ENCODE measurements around the gene MTAP.
A peak's percentile ranks its signal among the peaks of the same experiment; 100 is the strongest.

The MTAP gene

DNA sequence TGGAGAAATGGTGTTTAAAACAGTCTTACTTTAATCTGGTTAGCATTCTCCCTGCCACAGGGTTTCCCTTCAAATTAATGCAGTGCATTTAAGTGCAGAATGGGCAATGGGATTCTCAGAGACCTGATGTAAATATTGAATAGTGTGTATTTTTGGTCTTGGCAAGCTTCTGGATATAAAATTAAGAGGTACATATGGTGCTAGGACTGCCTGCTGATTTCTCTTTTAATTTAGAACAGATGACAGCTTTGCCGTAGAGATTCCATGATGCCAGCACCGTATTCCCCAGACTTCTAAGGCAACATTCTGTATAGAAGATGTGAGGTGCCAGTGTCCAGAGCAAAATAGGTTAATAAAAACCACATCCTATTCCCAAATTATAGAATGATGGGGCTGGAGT, 1.9 kb downstream of the MTAP start:
- TF ChIP-seq YY1 (IDR thresholded peaks at IDR 0.05; ENCODE audit: insufficient read depth, insufficient read length) = no peak
- no peak for TF ChIP-seq ZNF274 (IDR thresholded peaks at IDR 0.05; ENCODE audit: low read depth, low read length)
- no peak for TF ChIP-seq SUZ12 (IDR thresholded peaks at IDR 0.05; ENCODE audit: extremely low read depth, insufficient read depth, insufficient read length)
- Histone ChIP-seq H3K36me3 (ENCODE audit: insufficient read depth, insufficient read length, low read length) (peaks cover 62% of the 10 kb centered on the region), H3K9me3 (ENCODE audit: insufficient read depth, low read length) (no peaks in the 10 kb centered on the region), H3K27me3 (ENCODE audit: insufficient read depth, insufficient read length) (peaks cover 7% of the 10 kb centered on the region), H3K4me1 (ENCODE audit: insufficient read depth, insufficient read length) (peaks cover 3% of the 10 kb centered on the region), H3K4me3 (ENCODE audit: insufficient read length, low read depth) (peak overlapping the region; percentile 86), H3K9ac (ENCODE audit: insufficient read length, low read depth) (no peak overlapping the region)
- no peak for DNase-seq (ENCODE audit: low read depth, low spot score)

DNA sequence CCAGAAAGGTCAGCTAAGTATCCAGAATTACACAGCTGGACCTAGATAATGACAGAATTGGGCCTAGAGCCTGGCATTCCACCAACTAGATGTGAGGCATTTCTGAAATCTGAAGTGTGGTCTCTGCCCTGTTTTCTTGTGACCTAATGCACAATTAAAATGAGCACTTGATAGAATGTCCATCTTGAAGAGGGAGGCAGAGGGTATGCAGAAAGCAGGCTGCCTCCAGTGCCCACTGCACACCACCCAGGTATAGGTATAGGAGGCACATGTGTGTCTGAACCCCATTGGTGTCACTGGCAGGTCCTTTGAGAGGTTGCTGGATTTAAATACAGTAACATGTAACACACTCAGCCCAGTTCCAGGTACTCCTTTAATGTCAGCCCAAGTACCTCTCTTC, 2.4 kb downstream of the MTAP start:
- no peak for DNase-seq (ENCODE audit: low read depth, low spot score)
- no peak for TF ChIP-seq SUZ12 (IDR thresholded peaks at IDR 0.05; ENCODE audit: extremely low read depth, insufficient read depth, insufficient read length)
- no peak for TF ChIP-seq ZNF274 (IDR thresholded peaks at IDR 0.05; ENCODE audit: low read depth, low read length)
- TF ChIP-seq YY1 (IDR thresholded peaks at IDR 0.05; ENCODE audit: insufficient read depth, insufficient read length) = no peak
- H3K36me3 ChIP-seq (ENCODE audit: insufficient read depth, insufficient read length, low read length) = peaks cover 67% of the 10 kb centered on the region
- no peaks in the 10 kb centered on the region for H3K9me3 ChIP-seq (ENCODE audit: insufficient read depth, low read length)
- H3K9ac ChIP-seq (ENCODE audit: insufficient read length, low read depth) = no peak overlapping the region
- peaks cover 3% of the 10 kb centered on the region for H3K4me1 ChIP-seq (ENCODE audit: insufficient read depth, insufficient read length)
- peaks cover 7% of the 10 kb centered on the region for H3K27me3 ChIP-seq (ENCODE audit: insufficient read depth, insufficient read length)
- no peak overlapping the region for H3K4me3 ChIP-seq (ENCODE audit: insufficient read length, low read depth)

DNA sequence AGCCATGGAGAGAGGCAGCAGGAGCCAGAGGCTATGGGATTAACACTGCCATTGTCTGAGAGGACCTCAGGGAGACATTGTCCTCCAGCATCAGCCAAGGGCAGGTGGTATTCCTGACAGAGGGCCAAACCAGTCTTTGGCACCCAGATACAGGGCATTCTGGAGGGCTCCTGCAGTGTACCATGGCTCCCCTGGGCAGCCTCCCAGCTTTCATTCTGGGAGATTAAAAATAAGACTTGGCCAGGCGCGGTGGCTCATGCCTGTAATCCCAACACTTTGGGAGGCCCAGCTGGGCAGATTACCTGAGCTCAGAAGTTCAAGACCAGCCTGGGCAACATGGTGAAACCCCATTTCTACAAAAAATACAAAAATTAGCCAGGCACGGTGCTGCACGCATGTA, 4.2 kb downstream of the MTAP start:
- H3K9ac ChIP-seq (ENCODE audit: insufficient read length, low read depth) = no peak overlapping the region
- H3K4me1 ChIP-seq (ENCODE audit: insufficient read depth, insufficient read length) = peaks cover 3% of the 10 kb centered on the region
- no peak for DNase-seq (ENCODE audit: low read depth, low spot score)
- H3K9me3 ChIP-seq (ENCODE audit: insufficient read depth, low read length) = no peaks in the 10 kb centered on the region
- H3K36me3 ChIP-seq (ENCODE audit: insufficient read depth, insufficient read length, low read length) = peaks cover 85% of the 10 kb centered on the region
- H3K4me3 ChIP-seq (ENCODE audit: insufficient read length, low read depth) = no peak overlapping the region
- H3K27me3 ChIP-seq (ENCODE audit: insufficient read depth, insufficient read length) = peaks cover under 1% of the 10 kb centered on the region
- TF ChIP-seq SUZ12 (IDR thresholded peaks at IDR 0.05; ENCODE audit: extremely low read depth, insufficient read depth, insufficient read length) (no peak), ZNF274 (IDR thresholded peaks at IDR 0.05; ENCODE audit: low read depth, low read length) (no peak), YY1 (IDR thresholded peaks at IDR 0.05; ENCODE audit: insufficient read depth, insufficient read length) (no peak)

DNA sequence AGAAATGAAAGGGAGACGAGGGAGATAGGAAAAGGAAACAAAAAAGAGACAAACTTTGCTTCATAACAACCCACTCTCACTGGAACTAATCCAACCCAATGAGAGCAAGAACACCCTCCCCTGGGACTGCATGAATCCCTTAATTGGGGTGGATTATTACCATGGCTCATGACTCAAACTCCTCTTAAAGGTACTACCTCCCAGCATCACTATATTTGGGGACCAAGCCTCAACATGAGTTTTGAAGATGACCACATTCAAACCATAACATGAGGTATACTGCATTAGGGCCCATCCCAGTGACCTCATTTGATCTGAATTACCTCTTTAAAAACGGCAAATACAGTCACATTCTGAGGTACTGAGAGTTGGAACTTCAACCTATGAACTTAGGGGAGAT, 8.0 kb downstream of the MTAP start:
- DNase-seq (ENCODE audit: low read depth, low spot score) = no peak
- no peak overlapping the region for H3K4me3 ChIP-seq (ENCODE audit: insufficient read length, low read depth)
- no peaks in the 10 kb centered on the region for H3K27me3 ChIP-seq (ENCODE audit: insufficient read depth, insufficient read length)
- no peaks in the 10 kb centered on the region for H3K9me3 ChIP-seq (ENCODE audit: insufficient read depth, low read length)
- peaks cover 87% of the 10 kb centered on the region for H3K36me3 ChIP-seq (ENCODE audit: insufficient read depth, insufficient read length, low read length)
- H3K9ac ChIP-seq (ENCODE audit: insufficient read length, low read depth) = no peak overlapping the region
- TF ChIP-seq YY1 (IDR thresholded peaks at IDR 0.05; ENCODE audit: insufficient read depth, insufficient read length) = no peak
- TF ChIP-seq SUZ12 (IDR thresholded peaks at IDR 0.05; ENCODE audit: extremely low read depth, insufficient read depth, insufficient read length) = no peak
- no peak for TF ChIP-seq ZNF274 (IDR thresholded peaks at IDR 0.05; ENCODE audit: low read depth, low read length)
- H3K4me1 ChIP-seq (ENCODE audit: insufficient read depth, insufficient read length) = peaks cover 2% of the 10 kb centered on the region

DNA sequence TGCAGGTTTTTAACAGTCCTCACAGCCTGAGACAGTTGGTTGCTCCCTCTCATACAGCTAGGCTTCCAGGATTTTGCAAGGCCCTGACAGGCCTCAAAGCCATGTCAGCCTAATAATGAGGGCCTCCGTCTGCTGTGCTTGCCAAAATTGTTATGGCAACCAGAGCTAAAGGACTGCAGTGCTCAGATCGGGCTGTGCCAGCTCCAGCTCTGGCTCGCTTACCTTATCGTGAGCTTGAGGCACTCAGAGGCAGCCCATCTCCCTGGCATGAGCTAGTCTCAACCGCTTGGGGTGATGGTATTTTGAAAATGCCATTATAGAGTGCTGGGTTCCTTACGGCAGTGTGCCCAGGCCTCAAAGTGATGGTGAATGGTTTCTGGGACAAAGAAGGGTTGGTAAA, 8.4 kb downstream of the MTAP start:
- Histone ChIP-seq H3K9me3 (ENCODE audit: insufficient read depth, low read length) (no peaks in the 10 kb centered on the region), H3K9ac (ENCODE audit: insufficient read length, low read depth) (no peak overlapping the region), H3K27me3 (ENCODE audit: insufficient read depth, insufficient read length) (no peaks in the 10 kb centered on the region), H3K4me3 (ENCODE audit: insufficient read length, low read depth) (no peak overlapping the region), H3K36me3 (ENCODE audit: insufficient read depth, insufficient read length, low read length) (peaks cover 87% of the 10 kb centered on the region), H3K4me1 (ENCODE audit: insufficient read depth, insufficient read length) (peaks cover 2% of the 10 kb centered on the region)
- DNase-seq (ENCODE audit: low read depth, low spot score) = no peak
- TF ChIP-seq YY1 (IDR thresholded peaks at IDR 0.05; ENCODE audit: insufficient read depth, insufficient read length) (no peak), SUZ12 (IDR thresholded peaks at IDR 0.05; ENCODE audit: extremely low read depth, insufficient read depth, insufficient read length) (no peak), ZNF274 (IDR thresholded peaks at IDR 0.05; ENCODE audit: low read depth, low read length) (no peak)

DNA sequence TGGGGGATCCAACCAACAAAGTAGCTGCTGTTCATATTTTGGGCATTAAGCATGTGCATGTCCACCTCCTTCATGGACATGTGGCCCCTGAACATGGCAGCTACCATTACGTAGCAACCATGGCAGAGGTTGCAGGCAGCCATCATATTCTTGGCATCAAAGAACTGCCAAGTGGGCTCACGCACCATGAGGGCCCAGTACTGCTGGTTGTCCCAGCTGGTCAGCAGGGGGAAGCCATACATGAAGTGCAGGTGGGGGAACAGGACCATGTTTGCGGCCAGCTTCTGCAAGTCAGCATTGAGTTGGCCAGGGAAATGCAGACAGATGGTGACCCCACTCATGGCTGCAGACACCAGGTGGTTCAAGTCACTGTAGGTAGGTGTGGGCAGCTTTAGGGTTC, 9.5 kb downstream of the MTAP start:
- no peak for DNase-seq (ENCODE audit: low read depth, low spot score)
- H3K36me3 ChIP-seq (ENCODE audit: insufficient read depth, insufficient read length, low read length) = peaks cover 87% of the 10 kb centered on the region
- TF ChIP-seq ZNF274 (IDR thresholded peaks at IDR 0.05; ENCODE audit: low read depth, low read length) (no peak), YY1 (IDR thresholded peaks at IDR 0.05; ENCODE audit: insufficient read depth, insufficient read length) (no peak), SUZ12 (IDR thresholded peaks at IDR 0.05; ENCODE audit: extremely low read depth, insufficient read depth, insufficient read length) (no peak)
- no peak overlapping the region for H3K4me3 ChIP-seq (ENCODE audit: insufficient read length, low read depth)
- no peaks in the 10 kb centered on the region for H3K27me3 ChIP-seq (ENCODE audit: insufficient read depth, insufficient read length)
- peaks cover 2% of the 10 kb centered on the region for H3K4me1 ChIP-seq (ENCODE audit: insufficient read depth, insufficient read length)
- no peaks in the 10 kb centered on the region; the same call in 1 of the 2 replicates for H3K9me3 ChIP-seq (ENCODE audit: insufficient read depth, low read length)
- H3K9ac ChIP-seq (ENCODE audit: insufficient read length, low read depth) = no peak overlapping the region

DNA sequence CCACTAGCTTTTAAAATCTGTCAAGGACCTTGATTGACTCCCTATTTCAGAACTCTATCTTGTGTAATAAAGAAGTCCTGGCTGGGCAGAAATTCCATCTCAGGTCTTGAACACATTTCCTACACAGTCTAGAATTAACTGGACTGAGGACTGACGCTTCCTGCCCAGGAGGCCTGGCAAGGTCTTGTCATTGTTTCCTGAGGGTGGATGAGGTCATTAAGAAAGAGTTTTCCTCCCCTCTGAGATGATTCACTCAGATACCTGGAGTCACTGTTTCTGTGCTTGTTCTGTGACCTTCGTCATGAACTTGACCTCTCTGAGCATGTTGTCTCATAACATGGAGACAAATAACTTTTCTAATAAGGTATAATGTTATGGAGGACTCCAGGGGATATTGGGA, 10.0 kb downstream of the MTAP start:
- no peak for DNase-seq (ENCODE audit: low read depth, low spot score)
- Histone ChIP-seq H3K4me1 (ENCODE audit: insufficient read depth, insufficient read length) (peaks cover 2% of the 10 kb centered on the region), H3K9me3 (ENCODE audit: insufficient read depth, low read length) (no peaks in the 10 kb centered on the region; the same call in 1 of the 2 replicates), H3K27me3 (ENCODE audit: insufficient read depth, insufficient read length) (no peaks in the 10 kb centered on the region), H3K4me3 (ENCODE audit: insufficient read length, low read depth) (no peak overlapping the region), H3K9ac (ENCODE audit: insufficient read length, low read depth) (no peak overlapping the region), H3K36me3 (ENCODE audit: insufficient read depth, insufficient read length, low read length) (peaks cover 87% of the 10 kb centered on the region)
- no peak for TF ChIP-seq ZNF274 (IDR thresholded peaks at IDR 0.05; ENCODE audit: low read depth, low read length)
- no peak for TF ChIP-seq YY1 (IDR thresholded peaks at IDR 0.05; ENCODE audit: insufficient read depth, insufficient read length)
- no peak for TF ChIP-seq SUZ12 (IDR thresholded peaks at IDR 0.05; ENCODE audit: extremely low read depth, insufficient read depth, insufficient read length)
